HFF-Myc (cell line): ENCODE data around the gene PLEKHA6.

Experiments
- DNase-seq: peaks from one replicate; pipeline ENCODE4 v3.0.0-alpha.2; 2011; ENCODE audit warnings: low read depth; ENCODE audit errors: extremely low read depth
- H3K4me3 ChIP-seq: replicated peaks from 2 replicates; pipeline ENCODE4 v1.5.1; 2011; ENCODE audit warnings: low read depth, mild to moderate bottlenecking, control low read depth, low read length
- CTCF ChIP-seq: IDR thresholded peaks from 2 replicates; pipeline ENCODE4 v1.5.1; 2012; ENCODE audit warnings: mild to moderate bottlenecking, low read depth, low read length, control low read depth; ENCODE audit errors: missing control alignments

PLEKHA6 gene

DNA sequence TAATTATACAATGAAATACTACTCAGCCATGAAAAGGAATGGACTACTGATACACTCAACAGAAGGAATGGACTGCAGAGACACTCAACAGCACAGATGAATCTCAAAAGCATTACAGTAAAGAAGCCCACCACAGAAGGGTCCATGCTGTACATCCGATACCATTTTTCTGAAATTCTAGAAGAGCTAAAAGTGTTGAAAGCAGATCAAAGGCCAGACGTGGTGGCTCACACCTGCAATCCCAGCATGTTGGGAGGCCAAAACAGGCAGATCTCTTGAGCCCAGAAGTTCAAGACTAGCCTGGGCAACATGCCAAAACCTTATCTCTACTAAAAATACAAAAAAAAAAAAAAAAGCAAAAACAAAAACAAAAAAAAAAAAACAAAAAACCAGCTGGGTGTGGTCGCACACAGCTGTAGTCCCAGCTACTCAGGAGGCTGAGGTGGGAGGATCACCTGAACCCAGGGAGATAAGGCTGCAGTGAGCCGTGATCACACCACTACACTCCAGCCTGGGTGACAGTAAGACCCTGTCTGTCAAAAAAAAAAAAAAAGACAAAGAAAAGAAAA is 36.4 kb upstream of the PLEKHA6 start:
- no peak overlapping the region for H3K4me3 ChIP-seq
- no peak for DNase-seq
- TF ChIP-seq CTCF: no peak

DNA sequence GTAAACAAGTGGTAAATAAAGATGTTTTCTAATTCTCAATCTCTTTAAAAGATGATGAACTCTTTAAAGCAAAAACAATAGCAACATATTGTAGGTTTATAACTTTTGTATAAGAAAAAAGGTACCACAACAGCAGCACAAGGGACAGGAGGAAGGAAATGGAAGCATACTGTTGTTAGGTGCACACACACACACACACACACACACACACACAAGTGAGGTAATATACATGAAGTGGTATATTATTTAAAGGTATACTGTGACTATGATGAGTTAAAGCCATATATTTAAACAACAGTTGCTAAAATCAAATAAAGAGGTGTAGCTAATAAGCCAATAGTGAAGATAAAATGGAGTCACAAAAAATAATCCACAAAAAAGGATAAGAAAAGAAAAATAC is 31.9 kb upstream of the PLEKHA6 start:
- no peak overlapping the region for H3K4me3 ChIP-seq
- DNase-seq: no peak
- TF ChIP-seq CTCF: no peak

DNA sequence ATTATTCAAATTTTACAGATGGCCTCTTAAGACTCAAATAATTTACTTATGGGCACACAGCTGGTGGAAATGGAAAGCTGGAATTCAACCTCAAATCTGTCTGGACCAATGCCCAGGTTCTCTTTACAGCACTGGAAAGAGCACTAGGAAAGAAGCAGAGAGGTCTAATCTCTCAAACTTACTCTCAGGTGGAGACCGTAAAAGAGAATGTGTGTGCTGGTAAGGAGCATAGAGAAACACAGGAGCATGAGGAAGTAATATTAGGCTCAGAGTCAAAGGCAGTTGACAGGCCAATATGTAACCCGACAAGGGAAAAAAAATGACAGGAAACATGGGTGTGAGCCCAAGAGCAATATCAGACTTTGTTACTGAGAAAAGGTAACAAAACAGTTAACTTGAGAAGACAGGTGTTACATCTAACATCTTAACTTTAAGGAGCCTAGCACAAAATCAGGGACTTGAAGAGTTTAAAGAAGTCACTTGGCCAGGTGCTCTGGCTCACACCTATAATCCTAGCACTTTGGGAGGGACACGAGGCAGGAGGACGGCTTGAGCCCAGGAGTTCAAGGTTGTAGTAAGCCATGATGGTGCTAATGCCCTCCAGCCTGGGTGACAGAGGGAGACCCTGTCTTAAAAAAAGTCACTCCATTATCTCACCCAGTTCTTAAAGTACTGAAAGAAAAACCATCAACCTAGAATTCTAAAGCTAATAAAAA is 31.2 kb upstream of the PLEKHA6 start:
- no peak for DNase-seq
- no peak for TF ChIP-seq CTCF
- H3K4me3 ChIP-seq: no peak overlapping the region

- no peak overlapping the region for H3K4me3 ChIP-seq
- no peak for TF ChIP-seq CTCF
- no peak for DNase-seq
These were observed 26.0 kb upstream of the PLEKHA6 start for GRCh38 chr1:204385727-204386126.

GRCh38 chr1:204384636-204385352 is 25.1 kb upstream of the PLEKHA6 start:
- no peak for TF ChIP-seq CTCF
- no peak for DNase-seq
- H3K4me3 ChIP-seq: no peak overlapping the region

DNA sequence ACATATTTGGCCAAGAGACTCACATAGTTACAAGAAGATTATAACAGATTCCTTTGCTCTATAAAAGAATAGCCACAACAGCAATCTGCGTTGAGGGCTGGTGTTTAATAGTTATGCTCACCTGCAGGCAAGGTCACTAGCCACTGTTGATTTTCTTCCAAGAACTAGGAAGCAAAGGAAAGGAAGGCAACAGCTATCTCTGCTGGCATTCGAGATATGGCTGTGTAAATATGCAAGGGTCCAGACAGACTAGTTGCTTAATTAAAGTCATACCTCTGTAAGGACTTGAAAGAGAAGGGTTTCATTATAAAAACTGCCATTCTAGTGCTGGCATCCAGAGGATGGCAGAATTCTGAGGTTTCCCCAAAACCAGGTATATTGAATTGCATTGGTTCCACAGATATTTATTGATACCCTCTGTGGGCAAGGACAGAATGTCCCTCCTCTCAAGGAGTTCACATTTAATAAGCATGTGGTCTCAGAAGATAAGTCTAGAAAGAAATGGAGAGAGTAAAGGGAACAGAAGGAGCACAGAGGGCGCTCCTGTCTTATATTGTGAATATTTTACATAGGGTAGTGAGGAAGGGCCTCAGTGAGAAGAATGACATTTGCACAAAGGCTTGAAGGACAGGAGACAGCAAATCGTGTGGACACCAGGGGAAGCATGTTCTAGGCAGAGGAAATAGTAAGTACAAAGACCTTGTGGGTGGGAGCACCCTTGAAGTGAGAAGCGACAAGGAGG is 23.6 kb upstream of the PLEKHA6 start:
- DNase-seq: no peak
- no peak overlapping the region for H3K4me3 ChIP-seq
- no peak for TF ChIP-seq CTCF
